A204.1 (cell line): ENCODE measurements around the gene EIF1AD.
"Not testable (repeated sequence)": the region's sequence is repeated elsewhere in the genome, so short reads cannot be mapped to it uniquely, and the experiment has no call there.

ENCODE experiments used
- FAIRE-seq: peaks from 2 replicates; lab custom pipeline; 2012; peaks lifted over from hg19 to GRCh38; lab: Jason Lieb, UNC

The EIF1AD gene

GRCh38 chr11:66020618-66021357, 18.8 kb upstream of the EIF1AD start:
- FAIRE-seq = no peak

GRCh38 chr11:66020212-66020611, 18.3 kb upstream of the EIF1AD start:
- FAIRE-seq = no peak

GRCh38 chr11:66017321-66017720, 15.4 kb upstream of the EIF1AD start:
- no peak for FAIRE-seq

- no peak for FAIRE-seq
Observed at GRCh38 chr11:66016793-66017177, 14.8 kb upstream of the EIF1AD start.

- FAIRE-seq = no peak
Observed at GRCh38 chr11:66015936-66016792, 14.2 kb upstream of the EIF1AD start.

- FAIRE-seq = no peak
Observed at GRCh38 chr11:66015454-66015881, 13.5 kb upstream of the EIF1AD start.

- no peak for FAIRE-seq
Observed at GRCh38 chr11:66014804-66015453, 13.0 kb upstream of the EIF1AD start.

GRCh38 chr11:66013762-66014100, 11.8 kb upstream of the EIF1AD start:
- FAIRE-seq = no peak

GRCh38 chr11:66012946-66013761, 11.2 kb upstream of the EIF1AD start:
- no peak for FAIRE-seq

GRCh38 chr11:66012371-66012945, 10.5 kb upstream of the EIF1AD start:
- no peak for FAIRE-seq

GRCh38 chr11:66011785-66012303, 9.9 kb upstream of the EIF1AD start, which contains the start of gene CST6:
TSS of gene CST6 (plus strand) at chr11:66012008. CDS start at chr11:66012045, 37 bp downstream.
- FAIRE-seq = no peak

- no peak for FAIRE-seq
Observed at GRCh38 chr11:66011239-66011784, 9.4 kb upstream of the EIF1AD start.

- FAIRE-seq = not testable (repeated sequence)
Observed at GRCh38 chr11:66010036-66010435, 8.1 kb upstream of the EIF1AD start.

- no peak for FAIRE-seq
Observed at GRCh38 chr11:66008468-66009101, 6.6 kb upstream of the EIF1AD start.

- FAIRE-seq = no peak
Observed at GRCh38 chr11:66008095-66008467, 6.1 kb upstream of the EIF1AD start.

GRCh38 chr11:66007201-66007634, 5.3 kb upstream of the EIF1AD start:
- FAIRE-seq = no peak

GRCh38 chr11:66006891-66007176, 4.9 kb upstream of the EIF1AD start:
- FAIRE-seq = no peak

GRCh38 chr11:66006134-66006890, 4.4 kb upstream of the EIF1AD start:
- no peak for FAIRE-seq

- no peak for FAIRE-seq
Observed at GRCh38 chr11:66004186-66004585, 2.2 kb upstream of the EIF1AD start.

- FAIRE-seq = no peak
Observed at GRCh38 chr11:66003291-66003690, 1.3 kb upstream of the EIF1AD start.
